Colonic mucosa (tissue), 4 donors: Measurements from ENCODE around the gene ACIN1. TPM values are rescaled to one million over a fixed set of nuclear protein-coding genes. Genes with fewer than 3 reads are reported as not detected.

Experiments
- DNase-seq: peaks from one replicate; pipeline ENCODE4 v3.0.0-alpha.2; 2020
- H3K27ac ChIP-seq: fragments of 200-600 bp; one replicate; pipeline ENCODE4 v1.8.0; 2021
- H3K27me3 ChIP-seq: fragments of 200-600 bp; one replicate; pipeline ENCODE4 v1.8.0; 2021
- H3K36me3 ChIP-seq: fragments of 200-600 bp; one replicate; pipeline ENCODE4 v1.8.0; 2021
- H3K4me1 ChIP-seq: fragments of 200-600 bp; one replicate; pipeline ENCODE4 v1.8.0; 2021; ENCODE audit warnings: mild to moderate bottlenecking
- H3K4me3 ChIP-seq: fragments of 200-600 bp; one replicate; pipeline ENCODE4 v1.8.0; 2021
- H3K9ac ChIP-seq, 2 donors: one replicate each; pipeline ENCODE4 v1.7.0; 2013; ENCODE audit warnings: control low read depth in 2 of 2, low read depth in 2 of 2, low read length in 2 of 2
- H3K9me3 ChIP-seq: fragments of 200-600 bp; one replicate; pipeline ENCODE4 v1.8.0; 2021
- CTCF ChIP-seq: fragments of 200-600 bp; IDR thresholded peaks from one replicate; pipeline ENCODE4 v1.8.0; 2022; ENCODE audit warnings: antibody characterized with exemption, mild to moderate bottlenecking
- intact Hi-C: fragments of 100-400 bp; cut with DNase I; formaldehyde crosslinking; loops from one replicate; pipeline ENCODE4 v1.14.1; 2022
- total RNA-seq, 2 donors: library from RNA; stranded (reverse); fragmentation: NEBNext Ultra II Directional in 1 of 2; extraction: Animal tissue kit (Norgen Biotek cat#: 25700) in 1 of 2; gene quantifications; one replicate each; pipeline ENCODE4 v1.2.1, GENCODE V29; 2021
- donor health status: healthy.
- donor health status: DM: no; HTN: no; CAD: no.
- donor health status: DM: no; HTN: no; CAD: no.

ACIN1 gene
- total RNA-seq, 2 donors from 2014 or later = 99.4 to 154 TPM

GRCh38 chr14:23051141-23052057 is 43.5 kb downstream of the ACIN1 start:
- DNase-seq = no peak
- Histone ChIP-seq H3K27me3 (no peaks in the 10 kb centered on the region), H3K4me1 (peaks cover under 1% of the 10 kb centered on the region), H3K9ac (no peak overlapping the region), H3K9me3 (no peaks in the 10 kb centered on the region), H3K27ac (no peak overlapping the region), H3K36me3 (no peaks in the 10 kb centered on the region), H3K4me3 (no peak overlapping the region)
- TF ChIP-seq CTCF = no peak
- intact Hi-C loops = no loop called here

GRCh38 chr14:23049011-23049410 is 45.9 kb downstream of the ACIN1 start:
- Histone ChIP-seq H3K9me3 (no peaks in the 10 kb centered on the region), H3K36me3 (no peaks in the 10 kb centered on the region), H3K27me3 (no peaks in the 10 kb centered on the region), H3K4me3 (no peak overlapping the region), H3K9ac (no peak overlapping the region), H3K27ac (no peak overlapping the region), H3K4me1 (no peaks in the 10 kb centered on the region)
- intact Hi-C loops = no loop called here
- no peak for DNase-seq
- TF ChIP-seq CTCF = no peak

- H3K36me3 ChIP-seq = no peaks in the 10 kb centered on the region
- TF ChIP-seq CTCF = no peak
- H3K27me3 ChIP-seq = no peaks in the 10 kb centered on the region
- intact Hi-C loops = no loop called here
- no peak overlapping the region for H3K27ac ChIP-seq
- no peak overlapping the region for H3K9ac ChIP-seq
- H3K4me3 ChIP-seq = no peak overlapping the region
- H3K4me1 ChIP-seq = no peaks in the 10 kb centered on the region
- DNase-seq = no peak
- H3K9me3 ChIP-seq = no peaks in the 10 kb centered on the region
Measured at GRCh38 chr14:23047751-23048693, 46.9 kb downstream of the ACIN1 start.

GRCh38 chr14:23047034-23047634 is 47.8 kb downstream of the ACIN1 start:
- intact Hi-C loops = no loop called here
- Histone ChIP-seq H3K9ac (no peak overlapping the region), H3K27me3 (no peaks in the 10 kb centered on the region), H3K4me1 (no peaks in the 10 kb centered on the region), H3K4me3 (no peak overlapping the region), H3K36me3 (no peaks in the 10 kb centered on the region), H3K9me3 (no peaks in the 10 kb centered on the region), H3K27ac (no peak overlapping the region)
- DNase-seq = no peak
- TF ChIP-seq CTCF = no peak
